ENCODE data around the gene SF3A1.

Gene SF3A1

GRCh38 chr22:30325065-30325720 lies 31.5 kb downstream of the SF3A1 start:
- DNase-seq (ENCODE audit: low read depth): no peak

- no peak for DNase-seq (ENCODE audit: low read depth)
Observed at GRCh38 chr22:30324014-30324730, 32.5 kb downstream of the SF3A1 start.

DNA sequence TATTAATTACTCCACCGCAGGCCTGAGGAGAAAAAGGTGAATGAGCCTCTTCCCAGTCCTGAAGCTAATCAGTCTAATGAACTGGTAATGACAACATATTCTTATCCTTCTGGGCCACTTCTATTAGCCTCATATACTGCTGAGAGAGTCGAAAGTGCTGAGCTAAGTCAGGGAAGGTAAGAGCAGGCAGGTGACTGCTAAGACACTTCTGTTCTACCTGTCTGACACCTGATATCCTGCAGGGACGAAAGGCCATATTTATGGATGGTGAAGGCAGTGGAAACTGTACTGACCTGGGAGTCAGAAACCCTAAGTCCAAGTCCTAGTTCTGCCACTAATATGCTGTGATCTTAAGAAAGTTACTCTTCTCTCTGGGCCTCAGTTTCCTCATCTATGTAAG lies 33.4 kb downstream of the SF3A1 start:
- no peak for DNase-seq (ENCODE audit: low read depth)

DNA sequence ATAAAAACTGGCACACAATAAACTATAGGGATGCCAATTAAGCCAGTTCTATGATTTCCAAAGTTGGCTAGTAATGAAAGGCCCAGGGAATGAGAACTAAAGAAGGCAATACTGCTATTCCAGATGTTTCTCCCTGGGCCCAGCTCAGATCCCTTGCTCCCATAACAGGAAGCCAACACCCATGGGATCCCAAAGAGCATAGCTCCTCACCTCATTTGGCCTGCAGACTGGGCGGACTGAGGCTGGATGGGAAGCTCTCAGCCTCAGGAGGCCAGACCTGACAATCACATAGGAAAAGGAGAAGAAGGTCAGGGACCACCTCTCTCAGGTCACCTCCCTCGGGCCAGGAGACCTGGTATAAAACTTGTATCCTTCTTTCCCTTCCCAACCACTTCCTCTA lies 35.2 kb downstream of the SF3A1 start:
- DNase-seq (ENCODE audit: low read depth): no peak

- no peak for DNase-seq (ENCODE audit: low read depth)
Observed at GRCh38 chr22:30320021-30320556, 36.6 kb downstream of the SF3A1 start.

- no peak for DNase-seq (ENCODE audit: low read depth)
Observed at GRCh38 chr22:30318799-30319419, 37.8 kb downstream of the SF3A1 start.

- DNase-seq (ENCODE audit: low read depth): no peak
Observed at GRCh38 chr22:30317778-30318177, 38.9 kb downstream of the SF3A1 start.

- no peak for DNase-seq (ENCODE audit: low read depth)
Observed at GRCh38 chr22:30315962-30316576, 40.6 kb downstream of the SF3A1 start.

GRCh38 chr22:30314915-30315314 lies 41.8 kb downstream of the SF3A1 start:
- no peak for DNase-seq (ENCODE audit: low read depth)

GRCh38 chr22:30313527-30314363 lies 42.9 kb downstream of the SF3A1 start:
- no peak for DNase-seq (ENCODE audit: low read depth)

DNA sequence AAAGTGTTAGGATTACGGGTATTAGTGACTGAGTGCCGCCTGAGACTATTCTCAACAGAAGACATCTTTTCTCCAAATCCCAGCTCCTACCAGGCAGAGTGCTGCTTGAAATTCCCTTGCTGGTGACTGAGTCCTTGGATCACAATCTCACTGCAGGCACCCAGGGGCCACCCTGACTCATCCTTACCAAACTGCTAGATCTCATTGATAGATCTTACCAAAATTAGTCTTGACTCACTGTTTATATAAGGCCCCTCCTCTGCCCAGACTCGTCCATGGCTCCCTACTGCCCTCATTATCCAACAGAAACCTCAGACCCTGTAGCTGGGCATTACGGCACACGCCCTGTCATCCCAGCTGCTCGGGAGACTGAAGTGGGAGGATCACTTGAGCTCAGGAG lies 44.6 kb downstream of the SF3A1 start:
- no peak for DNase-seq (ENCODE audit: low read depth)

GRCh38 chr22:30310881-30311771 lies 45.6 kb downstream of the SF3A1 start:
- DNase-seq (ENCODE audit: low read depth): no peak

- no peak for DNase-seq (ENCODE audit: low read depth)
Observed at GRCh38 chr22:30309951-30310741, 46.5 kb downstream of the SF3A1 start.

DNA sequence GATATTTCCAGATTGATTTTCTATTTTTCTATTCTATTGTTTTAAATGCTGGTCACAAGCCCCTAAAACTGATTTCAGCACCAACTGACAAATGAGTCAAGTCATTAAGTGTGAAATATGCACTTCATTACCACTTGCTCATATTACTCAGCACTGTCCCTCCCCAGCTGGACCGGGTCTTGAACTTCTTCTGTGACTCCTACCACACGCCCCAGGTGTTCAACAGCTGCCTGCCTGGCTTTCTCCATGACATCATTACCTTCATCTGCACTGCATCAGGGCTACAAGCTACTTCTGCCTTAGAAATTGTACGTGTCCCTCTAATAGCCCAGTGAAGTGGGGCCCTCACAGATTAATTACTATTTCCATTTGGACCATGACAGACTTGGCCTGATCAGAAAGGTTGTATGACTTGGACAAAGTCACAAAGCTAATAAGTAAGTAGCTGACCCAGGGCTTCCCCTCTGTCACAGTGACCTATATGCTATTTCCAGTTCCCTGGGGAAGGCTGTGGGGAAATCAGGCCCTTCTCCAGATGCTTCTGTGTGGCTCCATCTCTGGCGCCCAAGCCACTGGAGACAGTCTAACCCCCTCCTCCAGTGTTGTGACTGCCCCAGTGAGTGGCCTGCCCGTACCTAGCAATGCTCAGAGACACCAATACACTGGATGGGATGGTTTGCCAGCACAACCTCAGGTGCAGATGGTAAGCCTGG lies 48.0 kb downstream of the SF3A1 start:
- DNase-seq (ENCODE audit: low read depth): no peak

- DNase-seq (ENCODE audit: low read depth): no peak
Observed at GRCh38 chr22:30308093-30308492, 48.6 kb downstream of the SF3A1 start.

GRCh38 chr22:30307041-30307574 lies 49.6 kb downstream of the SF3A1 start:
- DNase-seq (ENCODE audit: low read depth): no peak

GRCh38 chr22:30306627-30307011 lies 50.1 kb downstream of the SF3A1 start:
- DNase-seq (ENCODE audit: low read depth): no peak

- no peak for DNase-seq (ENCODE audit: low read depth)
Observed at GRCh38 chr22:30305906-30306626, 50.6 kb downstream of the SF3A1 start.

Data from activated T-cell treated with anti-CD3 and anti-CD28 coated beads for 24 hours (primary cell).